ENCODE data around the gene IRAK2. TPM values are rescaled to one million over a fixed set of nuclear protein-coding genes. Genes with fewer than 3 reads are reported as not detected.
"Not testable (repeated sequence)": the region's sequence is repeated elsewhere in the genome, so short reads cannot be mapped to it uniquely, and the experiment has no call there.

IRAK2 gene
- total RNA-seq, 4 donors from 2014 or later, result 7.0 to 15.0 (median 11.4) TPM

- no peak for TF ChIP-seq CTCF (IDR thresholded peaks at IDR 0.05)
- TF ChIP-seq POLR2A (IDR thresholded peaks at IDR 0.05), result no peak
- H3K4me3 ChIP-seq (ENCODE audit: low read depth, poor library complexity, severe bottlenecking), result no peak overlapping the region
- WGBS, 2 donors, result 89 to 94% methylated on average over 6 of the region's 6 CpGs
- no peak for DNase-seq (ENCODE audit: low spot score in 2 of 2)
- intact Hi-C loops (cut with DNase I; ENCODE audit: low total_unique reads), result no loop called here
Observed at GRCh38 chr3:10162185-10162584, 2.5 kb upstream of the IRAK2 start.

GRCh38 chr3:10164201-10164545, 546 bp upstream of the IRAK2 start:
- DNase-seq (ENCODE audit: low spot score in 2 of 2); H3K4me3 ChIP-seq (ENCODE audit: low read depth, poor library complexity, severe bottlenecking); intact Hi-C loops (cut with DNase I; ENCODE audit: low total_unique reads): not testable (repeated sequence)
- 69 to 76% methylated on average over 12 of the region's 12 CpGs for WGBS, 2 donors

- 96 to 97% methylated on average over 5 of the region's 5 CpGs for WGBS, 2 donors
- intact Hi-C loops (cut with DNase I; ENCODE audit: low total_unique reads), result no loop called here
- TF ChIP-seq POLR2A (IDR thresholded peaks at IDR 0.05), result no peak
- TF ChIP-seq CTCF (IDR thresholded peaks at IDR 0.05), result no peak
- no peak overlapping the region for H3K4me3 ChIP-seq (ENCODE audit: low read depth, poor library complexity, severe bottlenecking)
- no peak for DNase-seq (ENCODE audit: low spot score in 2 of 2)
Observed at GRCh38 chr3:10166213-10166604, 1.5 kb downstream of the IRAK2 start.

- no peak for TF ChIP-seq POLR2A (IDR thresholded peaks at IDR 0.05)
- TF ChIP-seq CTCF (IDR thresholded peaks at IDR 0.05), result no peak
- 56 to 66% methylated on average over 8 of the region's 8 CpGs for WGBS, 2 donors
- no peak overlapping the region for H3K4me3 ChIP-seq (ENCODE audit: low read depth, poor library complexity, severe bottlenecking)
- DNase-seq (ENCODE audit: low spot score in 2 of 2), result no peak
- intact Hi-C loops (cut with DNase I; ENCODE audit: low total_unique reads), result no loop called here
Observed at GRCh38 chr3:10169000-10169496, 4.3 kb downstream of the IRAK2 start.

- no peak overlapping the region for H3K4me3 ChIP-seq (ENCODE audit: low read depth, poor library complexity, severe bottlenecking)
- TF ChIP-seq CTCF (IDR thresholded peaks at IDR 0.05) (no peak), POLR2A (IDR thresholded peaks at IDR 0.05) (no peak)
- WGBS, 2 donors, result 56 to 58% methylated on average over 13 of the region's 13 CpGs
- DNase-seq (ENCODE audit: low spot score in 2 of 2), result no peak
- intact Hi-C loops (cut with DNase I; ENCODE audit: low total_unique reads), result no loop called here
Observed at GRCh38 chr3:10170915-10171478, 6.3 kb downstream of the IRAK2 start.

GRCh38 chr3:10173095-10173925, 8.6 kb downstream of the IRAK2 start:
- WGBS, 2 donors, result 78 to 86% methylated on average over 10 of the region's 10 CpGs
- TF ChIP-seq CTCF (IDR thresholded peaks at IDR 0.05), result no peak
- TF ChIP-seq POLR2A (IDR thresholded peaks at IDR 0.05), result no peak

More at GRCh38 chr3:10173095-10173925, 8.6 kb downstream of the IRAK2 start:
- no peak overlapping the region for H3K4me3 ChIP-seq (ENCODE audit: low read depth, poor library complexity, severe bottlenecking)
- no peak for DNase-seq (ENCODE audit: low spot score in 2 of 2)
- intact Hi-C loops (cut with DNase I; ENCODE audit: low total_unique reads), result no loop called here

Data from lower leg skin (tissue), 4 donors.